Subcutaneous abdominal adipose tissue (tissue), 5 donors: ENCODE results near the gene PAM.
"Not testable (repeated sequence)": the region's sequence is repeated elsewhere in the genome, so short reads cannot be mapped to it uniquely, and the experiment has no call there.

Experiments
- H3K27ac ChIP-seq: one replicate; pipeline ENCODE4 v1.7.0; 2013; ENCODE audit warnings: low read depth, mild to moderate bottlenecking, inconsistent platforms, low read length, moderate library complexity
- H3K27me3 ChIP-seq, 5 donors: one replicate each; pipeline ENCODE4 v1.7.0; 2013; ENCODE audit warnings: low read length in 5 of 5, inconsistent platforms in 1 of 5; ENCODE audit not compliant: control insufficient read depth in 5 of 5, insufficient read depth in 4 of 5
- H3K36me3 ChIP-seq, 5 donors: one replicate each; pipeline ENCODE4 v1.7.0; 2013; ENCODE audit warnings: low read length in 5 of 5; ENCODE audit not compliant: control insufficient read depth in 5 of 5, insufficient read depth in 5 of 5
- H3K4me1 ChIP-seq, 5 donors: one replicate each; pipeline ENCODE4 v1.7.0; 2013; ENCODE audit warnings: low read length in 5 of 5, mild to moderate bottlenecking in 3 of 5, moderate library complexity in 1 of 5; ENCODE audit not compliant: control insufficient read depth in 5 of 5, insufficient read depth in 5 of 5
- H3K4me3 ChIP-seq, 5 donors: one replicate each; pipeline ENCODE4 v1.7.0; 2013; ENCODE audit warnings: low read length in 5 of 5, low read depth in 1 of 5
- H3K9ac ChIP-seq, 5 donors: one replicate each; pipeline ENCODE4 v1.7.0; 2013; ENCODE audit warnings: low read length in 5 of 5, mild to moderate bottlenecking in 4 of 5, moderate library complexity in 3 of 5
- H3K9me3 ChIP-seq, 5 donors: one replicate each; pipeline ENCODE4 v1.7.0; 2013; ENCODE audit warnings: low read length in 5 of 5; ENCODE audit not compliant: control insufficient read depth in 5 of 5
- donor health status: healthy.
- donor health status: healthy.
- donor health status: healthy.
- donor health status: healthy.
- donor health status: healthy.

The PAM gene

GRCh38 chr5:102775756-102776155 is 20.7 kb downstream of the PAM start:
- H3K36me3 ChIP-seq, H3K9ac ChIP-seq, H3K27me3 ChIP-seq, H3K9me3 ChIP-seq, H3K4me3 ChIP-seq, H3K27ac ChIP-seq: not testable (repeated sequence)
- H3K4me1 ChIP-seq: peaks cover 0 to 25% (median 23%) of the 10 kb centered on the region in 5 donors

- Histone ChIP-seq H3K9ac (no peak overlapping the region), H3K27me3 (no peaks in the 10 kb centered on the region), H3K36me3 (no peaks in the 10 kb centered on the region), H3K4me1 (peaks cover 0 to 29% (median 20%) of the 10 kb centered on the region in 5 donors), H3K9me3 (no peaks in the 10 kb centered on the region), H3K27ac (no peak overlapping the region), H3K4me3 (no peak overlapping the region)
Measured at GRCh38 chr5:102777099-102777498, 22.0 kb downstream of the PAM start.

- peaks cover 0 to 29% (median 21%) of the 10 kb centered on the region in 5 donors for H3K4me1 ChIP-seq
- H3K9me3 ChIP-seq: no peaks in the 10 kb centered on the region
- H3K9ac ChIP-seq: no peak overlapping the region
- H3K36me3 ChIP-seq: no peaks in the 10 kb centered on the region
- no peak overlapping the region for H3K27ac ChIP-seq
- no peaks in the 10 kb centered on the region for H3K27me3 ChIP-seq
- no peak overlapping the region for H3K4me3 ChIP-seq
Measured at GRCh38 chr5:102778478-102778877, 23.4 kb downstream of the PAM start.

- Histone ChIP-seq H3K9ac (peak overlapping the region in 1 of 5 donors; percentile 24), H3K36me3 (no peaks in the 10 kb centered on the region), H3K27ac (peak overlapping the region; percentile 33), H3K4me1 (peaks cover 0 to 29% (median 21%) of the 10 kb centered on the region in 5 donors), H3K27me3 (no peaks in the 10 kb centered on the region), H3K4me3 (no peak overlapping the region), H3K9me3 (no peaks in the 10 kb centered on the region)
Measured at GRCh38 chr5:102781359-102781758, 26.3 kb downstream of the PAM start.

GRCh38 chr5:102781786-102782185 is 26.7 kb downstream of the PAM start:
- Histone ChIP-seq H3K4me1 (peaks cover 0 to 29% (median 21%) of the 10 kb centered on the region in 5 donors), H3K27me3 (no peaks in the 10 kb centered on the region), H3K36me3 (no peaks in the 10 kb centered on the region), H3K9me3 (no peaks in the 10 kb centered on the region), H3K9ac (no peak overlapping the region), H3K4me3 (no peak overlapping the region), H3K27ac (peak overlapping the region; percentile 33)

- no peaks in the 10 kb centered on the region for H3K36me3 ChIP-seq
- H3K9ac ChIP-seq: no peak overlapping the region
- H3K27me3 ChIP-seq: no peaks in the 10 kb centered on the region
- H3K4me1 ChIP-seq: peaks cover 0 to 29% (median 21%) of the 10 kb centered on the region in 5 donors
- H3K4me3 ChIP-seq: no peak overlapping the region
- peak overlapping the region; percentile 33 for H3K27ac ChIP-seq
- no peaks in the 10 kb centered on the region for H3K9me3 ChIP-seq
Measured at GRCh38 chr5:102782217-102782872, 27.2 kb downstream of the PAM start.

- no peaks in the 10 kb centered on the region for H3K27me3 ChIP-seq
- H3K36me3 ChIP-seq: no peaks in the 10 kb centered on the region
- no peak overlapping the region for H3K4me3 ChIP-seq
- H3K4me1 ChIP-seq: peaks cover 0 to 12% (median 5%) of the 10 kb centered on the region in 5 donors
- no peak overlapping the region for H3K27ac ChIP-seq
- no peak overlapping the region for H3K9ac ChIP-seq
- H3K9me3 ChIP-seq: no peaks in the 10 kb centered on the region
Measured at GRCh38 chr5:102787134-102787533, 32.0 kb downstream of the PAM start.

GRCh38 chr5:102788788-102789187 is 33.7 kb downstream of the PAM start:
- Histone ChIP-seq H3K27me3 (no peaks in the 10 kb centered on the region), H3K9ac (no peak overlapping the region), H3K4me3 (no peak overlapping the region), H3K4me1 (peaks cover 0 to 3% (median 0%) of the 10 kb centered on the region in 5 donors), H3K27ac (no peak overlapping the region), H3K36me3 (no peaks in the 10 kb centered on the region), H3K9me3 (no peaks in the 10 kb centered on the region)

GRCh38 chr5:102789469-102789868 is 34.4 kb downstream of the PAM start:
- Histone ChIP-seq H3K27me3 (no peaks in the 10 kb centered on the region), H3K27ac (no peak overlapping the region), H3K9me3 (no peaks in the 10 kb centered on the region), H3K9ac (no peak overlapping the region), H3K4me3 (no peak overlapping the region), H3K36me3 (no peaks in the 10 kb centered on the region), H3K4me1 (peaks cover 0 to 3% (median 0%) of the 10 kb centered on the region in 5 donors)

GRCh38 chr5:102790748-102791147 is 35.6 kb downstream of the PAM start:
- H3K9me3 ChIP-seq: no peaks in the 10 kb centered on the region
- no peaks in the 10 kb centered on the region for H3K27me3 ChIP-seq
- H3K36me3 ChIP-seq: no peaks in the 10 kb centered on the region
- no peak overlapping the region for H3K27ac ChIP-seq
- H3K9ac ChIP-seq: no peak overlapping the region
- H3K4me1 ChIP-seq: peaks cover 0 to 3% (median 0%) of the 10 kb centered on the region in 5 donors
- H3K4me3 ChIP-seq: no peak overlapping the region
